ENCODE data around the gene SDK1.
"Not testable (repeated sequence)": the region's sequence is repeated elsewhere in the genome, so short reads cannot be mapped to it uniquely, and the experiment has no call there.

SDK1 gene

GRCh38 chr7:4299431-4299830 lies 998.4 kb downstream of the SDK1 start:
- TF ChIP-seq, protein P1, sequence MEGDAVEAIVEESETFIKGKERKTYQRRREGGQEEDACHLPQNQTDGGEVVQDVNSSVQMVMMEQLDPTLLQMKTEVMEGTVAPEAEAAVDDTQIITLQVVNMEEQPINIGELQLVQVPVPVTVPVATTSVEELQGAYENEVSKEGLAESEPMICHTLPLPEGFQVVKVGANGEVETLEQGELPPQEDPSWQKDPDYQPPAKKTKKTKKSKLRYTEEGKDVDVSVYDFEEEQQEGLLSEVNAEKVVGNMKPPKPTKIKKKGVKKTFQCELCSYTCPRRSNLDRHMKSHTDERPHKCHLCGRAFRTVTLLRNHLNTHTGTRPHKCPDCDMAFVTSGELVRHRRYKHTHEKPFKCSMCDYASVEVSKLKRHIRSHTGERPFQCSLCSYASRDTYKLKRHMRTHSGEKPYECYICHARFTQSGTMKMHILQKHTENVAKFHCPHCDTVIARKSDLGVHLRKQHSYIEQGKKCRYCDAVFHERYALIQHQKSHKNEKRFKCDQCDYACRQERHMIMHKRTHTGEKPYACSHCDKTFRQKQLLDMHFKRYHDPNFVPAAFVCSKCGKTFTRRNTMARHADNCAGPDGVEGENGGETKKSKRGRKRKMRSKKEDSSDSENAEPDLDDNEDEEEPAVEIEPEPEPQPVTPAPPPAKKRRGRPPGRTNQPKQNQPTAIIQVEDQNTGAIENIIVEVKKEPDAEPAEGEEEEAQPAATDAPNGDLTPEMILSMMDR (conservative IDR thresholded peaks at IDR 0.05; ENCODE audit: low read length): no peak
- no peak for DNase-seq (ENCODE audit: low read depth)
- H3K4me3 ChIP-seq (ENCODE audit: low read length): no peak overlapping the region

DNA sequence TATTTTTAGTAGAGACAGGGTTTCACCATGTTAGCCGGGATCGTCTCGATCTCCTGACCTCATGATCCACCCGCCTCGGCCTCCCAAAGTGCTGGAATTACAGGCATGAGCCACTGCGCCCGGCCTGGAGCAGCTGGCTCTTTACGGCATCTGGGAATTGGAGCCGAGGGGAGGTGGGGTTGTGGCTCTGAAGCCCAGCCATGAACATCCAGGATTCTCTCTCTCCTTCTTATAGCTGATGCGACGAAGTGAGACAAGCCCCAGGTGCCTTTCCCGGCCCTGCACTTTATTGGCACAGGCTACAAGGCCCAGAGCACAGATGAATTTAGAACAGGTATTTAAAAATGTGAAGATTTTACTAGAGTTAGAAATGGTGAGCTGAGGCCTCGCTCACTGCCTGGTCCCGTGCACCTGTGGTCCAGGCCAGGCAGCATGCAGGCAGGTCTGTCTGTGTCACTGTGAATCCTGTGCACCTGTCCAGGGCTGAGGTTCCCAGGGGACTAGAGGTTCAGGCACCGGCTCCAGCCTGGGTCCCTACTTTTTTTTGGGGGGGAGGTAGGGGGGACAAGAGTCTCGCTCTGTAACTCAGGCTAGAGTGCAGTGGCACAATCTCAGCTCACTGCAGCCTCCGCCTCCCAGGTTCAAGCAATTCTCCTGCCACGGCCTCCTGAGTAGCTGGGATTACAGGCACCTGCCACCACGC lies 1001.3 kb downstream of the SDK1 start:
- TF ChIP-seq, protein P1 (conservative IDR thresholded peaks at IDR 0.05; ENCODE audit: low read length): no peak

GRCh38 chr7:4307316-4308204 lies 1006.5 kb downstream of the SDK1 start:
- no peak for DNase-seq (ENCODE audit: low read depth)
- TF ChIP-seq, protein P1 (conservative IDR thresholded peaks at IDR 0.05; ENCODE audit: low read length): no peak
- H3K4me3 ChIP-seq (ENCODE audit: low read length): no peak overlapping the region

More for the DNA sequence above, 1001.3 kb downstream of the SDK1 start:
- no peak overlapping the region for H3K4me3 ChIP-seq (ENCODE audit: low read length)
- DNase-seq (ENCODE audit: low read depth): no peak

DNA sequence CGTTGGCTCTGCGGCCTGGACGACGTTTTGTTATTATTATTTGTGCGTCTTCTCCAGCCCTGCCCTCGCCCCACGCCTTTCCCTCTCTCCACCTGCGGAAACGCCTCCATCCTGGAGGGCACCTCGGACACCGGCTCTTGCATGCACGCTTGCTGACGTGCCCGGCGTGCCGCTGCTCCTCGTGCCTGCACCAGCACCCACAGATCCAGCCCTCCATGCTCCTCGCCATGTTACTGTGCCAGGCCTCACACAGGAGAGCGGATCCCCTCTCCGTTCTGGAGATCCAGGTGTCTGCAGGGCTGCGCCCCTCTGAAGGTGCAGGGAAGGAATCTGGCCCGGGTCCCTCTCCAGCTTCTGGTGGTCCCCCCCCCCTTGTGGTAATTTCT lies 1007.1 kb downstream of the SDK1 start:
- DNase-seq (ENCODE audit: low read depth): no peak
- TF ChIP-seq, protein P1 (conservative IDR thresholded peaks at IDR 0.05; ENCODE audit: low read length): no peak
- H3K4me3 ChIP-seq (ENCODE audit: low read length): no peak overlapping the region

GRCh38 chr7:4313911-4314310 lies 1012.9 kb downstream of the SDK1 start:
- H3K4me3 ChIP-seq (ENCODE audit: low read length); DNase-seq (ENCODE audit: low read depth): not testable (repeated sequence)

DNA sequence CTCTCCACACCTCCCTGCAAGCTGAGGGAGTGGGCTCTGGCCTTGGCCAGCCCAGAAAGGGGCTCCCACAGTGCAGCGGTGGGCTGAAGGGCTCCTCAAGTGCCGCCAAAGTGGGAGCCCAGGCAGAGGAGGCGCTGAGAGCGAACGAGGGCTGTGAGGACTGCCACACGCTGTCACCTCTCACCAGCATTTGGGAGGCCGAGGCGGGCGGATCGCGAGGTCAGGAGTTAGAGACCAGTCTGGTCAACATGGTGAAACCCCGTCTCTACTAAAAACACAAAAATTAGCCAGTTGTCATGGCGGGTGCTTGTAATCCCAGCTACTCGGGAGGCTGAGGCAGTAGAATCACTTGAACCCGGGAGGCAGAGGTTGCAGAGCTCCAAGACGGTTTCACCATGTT lies 1013.3 kb downstream of the SDK1 start:
- DNase-seq (ENCODE audit: low read depth); H3K4me3 ChIP-seq (ENCODE audit: low read length): not testable (repeated sequence)

All from AG10803 (cell line).